GM19463 (cell line): ENCODE measurements around the gene IL1A.

Experiments
- ATAC-seq: cut with Tn5 transposase; IDR thresholded peaks from one replicate; pipeline ENCODE4 v1.9.1; 2021; ENCODE audit warnings: mild to moderate bottlenecking, moderate library complexity; ENCODE audit not compliant: unreplicated experiment

Gene IL1A

DNA sequence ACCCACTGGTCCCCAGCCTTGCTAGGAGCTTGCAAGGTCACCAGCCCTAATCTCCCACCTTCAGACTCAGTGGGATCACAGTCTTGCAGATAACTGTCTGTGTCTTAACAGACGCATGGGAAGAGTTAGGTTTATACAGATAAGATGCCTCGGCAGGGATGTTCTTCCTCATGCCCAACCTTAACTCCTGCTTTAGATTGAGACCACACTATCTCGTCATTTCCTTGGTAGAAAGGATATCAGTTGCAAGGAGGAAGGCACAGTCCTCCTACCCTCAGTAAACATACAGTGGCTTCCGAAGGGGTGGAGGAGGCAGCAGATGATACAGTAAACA, 56.3 kb downstream of the IL1A start:
- no peak for ATAC-seq

- no peak for ATAC-seq
These were observed 56.8 kb downstream of the IL1A start for GRCh38 chr2:112727276-112728028.

DNA sequence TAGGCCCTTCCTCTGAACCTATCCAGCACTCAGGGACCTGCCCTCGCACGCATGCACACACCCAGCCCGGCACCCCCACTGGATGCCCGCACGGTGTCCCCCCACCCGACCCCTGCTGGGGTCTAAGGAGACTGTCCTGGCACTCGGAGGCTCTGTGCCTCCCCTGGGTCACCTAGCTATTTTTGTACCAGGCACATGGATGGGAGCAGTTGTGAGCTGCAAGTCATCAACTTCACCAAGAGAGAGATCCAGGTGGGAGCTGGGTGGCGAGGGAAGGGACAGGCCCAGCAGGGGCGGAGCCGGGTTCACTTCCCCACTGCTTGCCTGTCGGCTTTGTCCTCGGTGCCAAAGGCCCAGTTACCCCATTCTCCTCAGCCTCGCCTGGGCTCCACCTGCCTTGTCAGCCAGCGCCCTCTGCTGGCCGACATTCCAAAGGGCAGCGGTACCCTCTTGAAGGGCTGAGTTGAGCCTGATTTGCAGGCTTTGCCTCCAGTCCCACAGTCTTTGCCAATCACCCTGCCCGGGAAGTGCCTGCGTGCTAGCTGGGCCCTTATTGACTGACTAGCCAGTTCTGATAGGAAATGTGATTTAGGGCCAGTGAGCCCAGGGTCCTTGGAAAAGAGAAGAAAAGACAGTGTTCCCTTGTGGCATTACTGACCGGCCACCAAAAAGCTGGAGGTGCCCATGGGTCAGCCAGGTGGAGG, 57.7 kb downstream of the IL1A start:
- peak; percentile 81 for ATAC-seq

DNA sequence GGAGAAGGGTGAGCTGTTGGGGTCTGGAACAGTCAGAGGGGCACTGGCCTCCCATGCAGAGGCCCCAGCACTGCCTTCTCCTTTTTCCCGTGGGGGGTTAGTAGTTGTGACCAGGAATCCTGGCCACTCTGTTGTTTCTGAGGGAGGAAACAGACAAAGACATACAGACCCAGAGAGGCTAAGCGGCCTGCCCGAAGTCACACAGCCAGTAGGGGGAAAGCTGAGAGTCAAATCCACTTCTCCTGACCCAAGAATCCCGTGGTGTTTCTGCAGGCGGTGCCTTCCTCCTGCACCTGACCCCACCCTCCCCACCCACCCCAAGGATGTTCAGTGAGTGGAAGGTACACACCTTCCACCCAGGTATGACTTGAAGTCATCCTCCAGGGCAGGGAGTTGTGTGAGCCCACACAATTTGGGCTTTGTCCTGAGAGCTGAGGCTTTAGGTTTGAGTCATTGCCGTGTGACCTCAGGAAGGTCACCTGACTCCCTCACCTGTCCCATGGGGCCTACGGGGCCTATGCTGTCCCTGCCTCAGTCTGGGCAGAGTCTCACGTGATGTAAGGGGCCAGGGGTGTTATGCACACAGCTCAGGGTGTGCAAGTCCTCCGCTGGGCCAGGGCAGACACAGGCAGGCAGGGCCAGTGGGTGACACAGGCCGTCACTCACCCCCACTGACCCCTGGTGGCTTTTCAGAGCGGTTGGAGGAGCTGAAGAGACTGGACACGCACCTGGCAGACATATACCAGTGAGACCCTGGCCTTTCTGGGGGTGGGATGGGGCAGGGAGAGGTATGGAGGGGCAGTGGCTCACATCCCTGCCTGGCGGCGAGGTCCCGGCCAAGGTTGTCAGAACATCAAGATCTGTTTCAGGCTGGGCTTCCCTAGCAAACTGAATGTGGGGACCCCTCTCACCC, 58.5 kb downstream of the IL1A start:
- ATAC-seq = no peak

GRCh38 chr2:112724591-112725525, 59.4 kb downstream of the IL1A start:
- no peak for ATAC-seq

- ATAC-seq = no peak
These were observed 60.3 kb downstream of the IL1A start for GRCh38 chr2:112723995-112724394.
